GM21786 (cell line): ENCODE results near the gene SLC26A6.

Source experiments
- ATAC-seq: cut with Tn5 transposase; IDR thresholded peaks from one replicate; pipeline ENCODE4 v1.9.1; 2021; ENCODE audit not compliant: unreplicated experiment

The SLC26A6 gene

GRCh38 chr3:48661501-48662144 is 26.4 kb upstream of the SLC26A6 start:
- no peak for ATAC-seq

GRCh38 chr3:48660800-48661400 is 25.6 kb upstream of the SLC26A6 start:
- ATAC-seq: no peak

- no peak for ATAC-seq
Observed at GRCh38 chr3:48656841-48657281, 21.6 kb upstream of the SLC26A6 start.

DNA sequence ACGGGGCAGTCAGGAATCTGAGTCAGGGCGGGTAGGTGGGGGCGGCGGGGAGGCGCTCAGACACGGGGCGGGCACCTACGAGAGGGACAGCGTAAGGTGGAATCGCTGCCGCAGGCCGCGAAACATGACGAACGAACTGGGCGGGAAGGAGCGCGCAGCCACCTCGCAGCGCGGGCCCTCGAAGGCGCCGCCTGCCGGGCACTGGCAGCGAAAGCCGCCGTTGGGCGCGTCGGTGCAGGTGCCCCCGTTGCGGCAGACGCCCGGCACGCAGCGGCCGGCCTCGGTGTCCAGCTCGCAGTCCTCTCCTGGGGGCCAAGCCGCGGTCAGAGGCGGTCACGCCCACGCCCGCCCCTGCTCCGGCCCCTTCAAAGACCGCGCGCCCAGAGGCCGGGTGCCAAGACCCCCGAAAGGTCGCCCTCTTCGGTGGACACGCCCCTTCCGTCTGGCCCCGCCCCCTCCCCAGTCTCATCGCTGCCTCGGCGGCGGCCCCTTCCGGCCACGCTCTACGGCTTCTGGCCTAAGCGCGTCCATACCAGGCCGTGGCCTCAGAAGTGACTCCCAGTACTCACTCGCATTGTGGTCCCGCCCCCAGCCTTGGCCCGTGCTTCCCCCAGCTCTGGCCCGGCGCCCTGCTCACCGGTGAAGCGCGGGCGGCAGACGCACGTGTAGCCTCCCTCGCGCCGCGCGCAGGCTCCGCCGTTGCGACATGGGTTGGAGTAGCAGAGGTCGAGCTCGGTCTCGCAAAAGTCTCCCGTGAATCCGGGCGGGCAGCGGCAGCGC is 21.0 kb upstream of the SLC26A6 start:
- no peak for ATAC-seq

DNA sequence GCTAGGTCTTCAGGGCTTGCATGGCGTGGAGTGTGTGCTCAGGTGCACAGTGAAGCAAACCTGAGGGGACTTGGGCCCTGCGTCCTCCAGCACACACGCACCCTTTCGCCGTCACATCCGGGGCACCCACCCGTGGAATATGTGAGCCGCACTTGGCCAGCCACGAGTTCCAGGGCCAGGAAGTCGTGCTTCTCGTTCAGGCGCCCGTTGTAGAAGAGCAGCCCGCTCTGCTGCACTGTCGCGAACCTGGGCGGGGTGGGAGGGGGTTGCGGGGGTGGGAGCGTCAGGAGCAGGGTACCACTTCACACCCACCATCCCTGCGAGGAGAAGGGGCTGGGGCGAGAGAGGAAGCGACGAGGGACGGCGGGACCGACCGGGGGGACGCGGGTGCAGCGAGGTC is 20.3 kb upstream of the SLC26A6 start:
- no peak for ATAC-seq

GRCh38 chr3:48655063-48655462 is 19.8 kb upstream of the SLC26A6 start:
- no peak for ATAC-seq

- no peak for ATAC-seq
Observed at GRCh38 chr3:48652923-48653715, 17.9 kb upstream of the SLC26A6 start.

GRCh38 chr3:48651771-48652170 is 16.5 kb upstream of the SLC26A6 start:
- ATAC-seq: no peak

GRCh38 chr3:48650723-48651122 is 15.5 kb upstream of the SLC26A6 start:
- ATAC-seq: no peak

- ATAC-seq: no peak
Observed at GRCh38 chr3:48648188-48648850, 13.1 kb upstream of the SLC26A6 start.

GRCh38 chr3:48647714-48648113 is 12.5 kb upstream of the SLC26A6 start:
- no peak for ATAC-seq

- ATAC-seq: no peak
Observed at GRCh38 chr3:48644898-48645760, 9.9 kb upstream of the SLC26A6 start.

GRCh38 chr3:48642605-48643004 is 7.3 kb upstream of the SLC26A6 start:
- ATAC-seq: no peak

DNA sequence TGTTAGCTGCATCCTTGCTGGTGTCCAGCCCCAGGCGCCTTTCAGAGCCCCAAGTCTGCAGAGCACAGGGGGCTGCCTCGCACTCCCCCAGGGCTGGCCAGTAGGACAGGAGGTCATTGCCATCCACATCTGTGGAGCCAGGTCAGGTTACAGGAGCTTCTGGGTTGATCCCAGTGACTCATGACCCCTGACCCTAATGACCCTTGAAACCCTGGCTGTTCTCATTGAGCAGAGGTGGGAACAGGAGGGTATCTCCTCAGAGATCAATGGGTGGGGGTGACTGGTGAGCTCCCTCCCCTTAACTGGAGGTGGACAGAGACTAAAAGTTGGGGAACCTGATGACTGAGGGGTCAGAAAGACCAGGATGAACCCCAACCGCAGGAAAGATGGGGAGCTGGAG is 6.1 kb upstream of the SLC26A6 start:
- no peak for ATAC-seq

DNA sequence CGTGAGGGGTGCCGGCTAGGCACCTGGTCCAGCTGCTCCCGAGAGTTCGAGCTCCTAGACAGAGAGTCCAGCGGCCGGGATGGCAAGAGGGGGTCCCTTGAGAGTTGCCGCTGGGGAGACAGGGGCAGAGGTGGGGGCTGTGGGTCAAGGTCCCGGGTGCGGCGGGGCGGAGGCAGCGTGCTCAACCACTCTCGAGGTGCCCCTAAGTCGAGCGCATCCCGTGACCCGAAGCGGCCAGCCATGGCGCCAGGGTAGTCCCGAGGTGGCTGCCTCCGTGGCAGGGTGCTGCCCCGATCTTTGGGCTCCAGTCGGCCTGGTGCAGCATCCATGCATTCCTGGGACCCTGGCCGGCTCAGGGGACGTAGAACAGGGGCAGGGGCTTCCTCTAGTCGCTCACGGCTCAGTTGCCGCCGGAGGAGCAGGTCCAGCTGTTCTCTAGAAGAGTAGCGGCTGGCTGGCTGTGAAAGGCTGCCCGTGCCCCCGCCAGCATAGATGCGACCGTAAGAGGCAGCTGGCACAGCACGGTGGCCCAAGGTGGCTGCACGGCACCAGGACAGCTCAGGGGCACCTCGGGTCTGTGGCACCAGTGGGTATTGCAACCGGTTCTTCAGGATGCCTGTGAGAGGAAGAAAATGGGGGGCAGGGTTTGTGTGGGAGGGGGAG is 4.8 kb upstream of the SLC26A6 start:
- ATAC-seq: no peak

DNA sequence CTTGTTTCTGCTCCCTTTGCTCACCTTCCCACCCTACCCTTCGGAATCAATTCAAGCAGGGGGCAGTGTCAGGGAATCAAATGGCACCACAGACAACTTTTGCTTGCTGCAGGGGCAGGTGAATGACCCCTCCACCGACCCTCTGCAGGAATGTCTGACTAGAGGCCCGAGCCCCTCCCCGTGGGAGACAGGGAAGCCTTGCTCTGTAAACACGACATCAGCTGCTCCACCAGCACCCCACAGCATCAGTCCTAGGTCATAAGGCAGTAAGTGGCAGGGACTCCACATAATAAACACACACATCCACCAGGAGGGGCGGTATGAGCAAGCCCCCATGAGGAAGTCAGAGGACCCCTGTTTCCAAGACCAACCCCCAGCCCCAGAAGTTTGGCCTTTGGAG is 2.0 kb upstream of the SLC26A6 start:
- ATAC-seq: no peak

GRCh38 chr3:48636149-48636655 is 941 bp upstream of the SLC26A6 start:
- no peak for ATAC-seq

DNA sequence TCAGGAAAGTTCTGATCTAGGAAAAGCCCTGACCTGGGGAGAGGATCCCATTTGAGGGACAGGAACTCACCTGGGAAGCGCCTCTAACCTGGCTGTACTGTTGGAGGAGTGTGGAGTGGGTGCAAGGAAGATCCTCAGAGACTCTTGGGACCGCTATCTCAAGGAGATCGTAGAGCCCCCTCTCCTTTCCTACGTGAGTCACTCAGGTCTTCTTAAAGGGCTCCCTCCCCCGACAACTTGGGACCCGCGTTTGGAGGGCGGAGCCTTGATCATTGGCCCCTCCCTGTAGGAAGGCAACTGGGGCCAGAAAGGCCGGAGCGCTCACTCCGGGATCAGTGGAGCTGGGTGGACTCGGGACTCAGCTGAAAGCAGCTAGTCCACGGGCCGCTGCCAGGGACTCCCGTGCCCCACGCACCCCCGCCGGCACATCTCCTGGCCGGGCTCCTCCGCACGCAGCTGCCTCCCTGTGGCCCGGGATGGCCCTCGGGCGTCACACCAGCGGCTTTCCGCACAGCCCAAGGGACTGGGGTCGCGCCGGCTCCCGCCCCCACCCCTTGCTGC is 520 bp downstream of the SLC26A6 start:
- ATAC-seq: no peak

GRCh38 chr3:48633743-48634142 is 1.5 kb downstream of the SLC26A6 start:
- ATAC-seq: no peak
